ENCODE data around the gene MRPL11. TPM values are rescaled to one million over a fixed set of nuclear protein-coding genes. Genes with fewer than 3 reads are reported as not detected.

MRPL11 gene
- total and polyA plus RNA-seq, 2 of the 13 experiments (the other 11 are each of a cell fraction or from before 2014, with no cell fraction given) = 72.9 to 176 TPM

GRCh38 chr11:66480117-66480938 is 41.7 kb upstream of the MRPL11 start, which contains the start of gene DPP3 (continued):
- peak; percentile 95; the same call in 1 of the 2 replicates for TF ChIP-seq ERF (CRISPR knock-in tag; IDR thresholded peaks at IDR 0.05)
- 0 out of 2 replicates have a peak, but pooled peaks have one; percentile 12 for TF ChIP-seq GATA4 (IDR thresholded peaks at IDR 0.05; ENCODE audit: borderline replicate concordance, low read depth)
- no peak for TF ChIP-seq MAFF (IDR thresholded peaks at IDR 0.05; ENCODE audit: low read depth, low read length)
- no peak for TF ChIP-seq ZNF160 (CRISPR knock-in tag; IDR thresholded peaks at IDR 0.05)
- TF ChIP-seq CBX2 (IDR thresholded peaks at IDR 0.05; ENCODE audit: low read depth, low read length) = no peak
- no peak for TF ChIP-seq CBX2 (CRISPR knock-in tag; IDR thresholded peaks at IDR 0.05; ENCODE audit: low read depth)
- peak; percentile 91 for TF ChIP-seq ADNP (CRISPR knock-in tag; IDR thresholded peaks at IDR 0.05)
- no peak for TF ChIP-seq BRCA1 (CRISPR knock-in tag; IDR thresholded peaks at IDR 0.05)
- no peak for TF ChIP-seq DDIT3 (CRISPR knock-in tag; IDR thresholded peaks at IDR 0.05)
- TF ChIP-seq, protein P1, sequence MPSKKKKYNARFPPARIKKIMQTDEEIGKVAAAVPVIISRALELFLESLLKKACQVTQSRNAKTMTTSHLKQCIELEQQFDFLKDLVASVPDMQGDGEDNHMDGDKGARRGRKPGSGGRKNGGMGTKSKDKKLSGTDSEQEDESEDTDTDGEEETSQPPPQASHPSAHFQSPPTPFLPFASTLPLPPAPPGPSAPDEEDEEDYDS (CRISPR knock-in tag; IDR thresholded peaks at IDR 0.05) = peak; percentile 94
- TF ChIP-seq ZMYM2 (CRISPR knock-in tag; IDR thresholded peaks at IDR 0.05) = peak; percentile 42; the same call in 1 of the 2 replicates
- no peak for TF ChIP-seq ZNF646 (CRISPR knock-in tag; IDR thresholded peaks at IDR 0.05)
- peak; percentile 98 for TF ChIP-seq SP2 (CRISPR knock-in tag; IDR thresholded peaks at IDR 0.05)
- no peak for TF ChIP-seq HDAC6 (IDR thresholded peaks at IDR 0.05; ENCODE audit: low read depth, low read length)
- no peak for TF ChIP-seq ZNF713 (CRISPR knock-in tag; IDR thresholded peaks at IDR 0.05)
- TF ChIP-seq ZNF263 (CRISPR knock-in tag; IDR thresholded peaks at IDR 0.05) = no peak
- TF ChIP-seq ZNF558 (CRISPR knock-in tag; IDR thresholded peaks at IDR 0.05; ENCODE audit: borderline replicate concordance) = peak; percentile 95; the same call in 1 of the 2 replicates
- 0 out of 2 replicates have a peak, but pooled peaks have one; percentile 52 for TF ChIP-seq RELA (CRISPR knock-in tag; IDR thresholded peaks at IDR 0.05)
- TF ChIP-seq HNRNPK (IDR thresholded peaks at IDR 0.05; ENCODE audit: low read depth, low read length, poor library complexity, severe bottlenecking) = peak; percentile 65
- TF ChIP-seq, protein P2, sequence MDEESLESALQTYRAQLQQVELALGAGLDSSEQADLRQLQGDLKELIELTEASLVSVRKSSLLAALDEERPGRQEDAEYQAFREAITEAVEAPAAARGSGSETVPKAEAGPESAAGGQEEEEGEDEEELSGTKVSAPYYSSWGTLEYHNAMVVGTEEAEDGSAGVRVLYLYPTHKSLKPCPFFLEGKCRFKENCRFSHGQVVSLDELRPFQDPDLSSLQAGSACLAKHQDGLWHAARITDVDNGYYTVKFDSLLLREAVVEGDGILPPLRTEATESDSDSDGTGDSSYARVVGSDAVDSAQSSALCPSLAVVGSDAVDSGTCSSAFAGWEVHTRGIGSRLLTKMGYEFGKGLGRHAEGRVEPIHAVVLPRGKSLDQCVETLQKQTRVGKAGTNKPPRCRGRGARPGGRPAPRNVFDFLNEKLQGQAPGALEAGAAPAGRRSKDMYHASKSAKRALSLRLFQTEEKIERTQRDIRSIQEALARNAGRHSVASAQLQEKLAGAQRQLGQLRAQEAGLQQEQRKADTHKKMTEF (CRISPR knock-in tag; IDR thresholded peaks at IDR 0.05) = peak; percentile 94
- TF ChIP-seq RFX1 (IDR thresholded peaks at IDR 0.05) = no peak
- TF ChIP-seq ZNF354B (CRISPR knock-in tag; IDR thresholded peaks at IDR 0.05) = no peak
- TF ChIP-seq SMAD1 (CRISPR knock-in tag; IDR thresholded peaks at IDR 0.05; ENCODE audit: borderline replicate concordance, low read depth) = no peak

Measured in HepG2 (cell line).